GM18505 (cell line): Measurements from ENCODE around the gene CNTN2.

Experiments
- ATAC-seq: cut with Tn5 transposase; IDR thresholded peaks from one replicate; pipeline ENCODE4 v1.9.1; 2021; ENCODE audit not compliant: unreplicated experiment
- POLR2A ChIP-seq: IDR thresholded peaks from 4 replicates; pipeline ENCODE4 v1.6.1; 2011; ENCODE audit warnings: borderline replicate concordance; ENCODE audit not compliant: insufficient read depth, insufficient read length; ENCODE audit errors: extremely low read depth

The CNTN2 gene

DNA sequence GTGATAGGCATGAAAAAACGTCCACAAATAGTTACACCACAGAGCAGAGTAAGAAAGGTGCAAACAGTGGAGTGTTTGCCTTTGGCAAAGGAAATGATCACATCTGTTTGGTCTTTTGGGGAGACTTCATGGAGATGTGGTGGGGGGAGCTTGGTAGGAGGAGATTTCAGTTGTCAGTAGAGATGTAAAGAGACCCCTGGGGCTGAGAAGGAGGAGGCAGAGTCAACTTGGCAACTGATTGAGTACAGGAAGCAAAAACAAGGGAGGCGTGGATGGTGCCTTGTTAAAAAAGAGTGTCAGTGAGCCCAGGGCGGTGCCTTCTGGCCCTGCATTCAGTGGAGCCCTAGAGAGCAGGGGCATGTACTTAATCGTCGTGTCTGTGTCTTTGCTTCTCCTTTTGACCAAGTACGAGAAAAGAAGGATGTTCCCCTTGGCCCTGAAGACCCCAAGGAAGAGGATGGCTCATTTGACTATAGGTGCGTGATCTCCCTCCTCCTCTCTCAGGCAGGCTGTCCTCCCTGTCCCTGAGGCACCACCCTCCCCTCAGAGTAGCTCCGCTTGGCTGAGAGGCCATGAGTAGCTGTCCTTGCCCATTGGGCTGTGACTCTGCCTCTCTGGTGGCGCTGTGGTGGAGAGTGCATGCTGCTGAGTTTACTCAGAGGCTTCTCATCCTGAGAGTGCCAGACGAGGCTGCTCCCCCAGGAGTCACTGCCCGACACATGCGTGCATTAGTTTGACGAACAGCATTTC lies 30.4 kb upstream of the CNTN2 start:
- no peak for TF ChIP-seq POLR2A
- no peak for ATAC-seq

GRCh38 chr1:205013683-205014367 lies 29.2 kb upstream of the CNTN2 start:
- no peak for TF ChIP-seq POLR2A
- ATAC-seq = no peak

DNA sequence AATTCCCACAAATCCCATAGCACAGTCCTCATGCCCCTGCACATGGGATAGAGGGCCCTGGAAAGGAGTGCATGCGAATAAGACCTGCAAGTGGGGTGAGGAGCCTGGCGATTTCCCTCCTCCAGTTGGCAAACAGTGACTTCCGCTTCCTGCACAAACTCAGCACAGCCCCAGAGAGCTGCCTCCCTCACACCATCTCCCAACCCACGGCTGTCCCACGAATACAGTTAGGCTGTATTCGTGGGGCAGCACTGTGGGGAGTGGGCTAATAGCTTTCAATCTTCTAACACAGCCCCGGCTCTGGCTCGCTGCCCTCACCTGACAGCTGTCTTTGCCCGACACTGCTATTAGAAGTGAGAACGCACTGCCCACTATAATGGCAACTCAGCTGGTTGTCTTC lies 28.2 kb upstream of the CNTN2 start:
- ATAC-seq = no peak
- TF ChIP-seq POLR2A = no peak

GRCh38 chr1:205015241-205015640 lies 27.8 kb upstream of the CNTN2 start:
- TF ChIP-seq POLR2A = no peak

DNA sequence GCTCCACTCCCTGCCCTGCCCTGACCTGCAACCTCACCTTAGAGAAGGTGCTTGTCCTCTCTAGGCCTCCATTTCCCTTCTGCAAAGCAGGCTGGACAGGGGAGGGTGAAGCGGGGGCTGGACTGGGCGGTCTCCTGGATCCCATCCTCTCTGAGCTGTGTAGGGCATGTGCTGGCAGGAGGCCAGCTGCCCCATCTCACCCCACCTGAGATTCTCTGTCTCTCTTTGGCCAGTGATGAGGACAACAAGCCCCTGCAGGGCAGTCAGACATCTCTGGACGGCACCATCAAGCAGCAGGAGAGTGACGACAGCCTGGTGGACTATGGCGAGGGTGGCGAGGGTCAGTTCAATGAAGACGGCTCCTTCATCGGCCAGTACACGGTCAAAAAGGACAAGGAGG lies 26.9 kb upstream of the CNTN2 start:
- no peak for ATAC-seq
- no peak for TF ChIP-seq POLR2A

More at GRCh38 chr1:205015241-205015640, 27.8 kb upstream of the CNTN2 start:
- no peak for ATAC-seq

DNA sequence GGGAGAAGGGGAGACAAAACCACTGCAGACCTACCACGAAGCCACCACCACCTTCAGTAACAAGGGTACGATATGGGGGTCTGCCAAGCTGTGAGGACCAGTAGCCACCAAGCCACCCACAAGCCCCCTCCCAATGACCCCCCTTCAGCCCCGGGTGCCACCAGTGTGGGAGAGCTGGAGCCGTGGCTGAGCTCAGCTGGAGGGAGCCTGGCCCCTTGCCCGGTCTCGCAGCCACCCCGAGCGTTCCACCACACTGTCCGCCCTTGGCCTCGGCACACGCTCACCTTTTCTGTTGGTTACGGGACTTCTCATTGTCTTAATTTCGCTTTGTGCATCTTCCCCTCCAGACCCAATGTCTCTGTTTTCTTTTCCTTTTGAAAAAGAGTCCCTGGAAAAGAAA lies 26.4 kb upstream of the CNTN2 start:
- ATAC-seq = no peak
- no peak for TF ChIP-seq POLR2A

DNA sequence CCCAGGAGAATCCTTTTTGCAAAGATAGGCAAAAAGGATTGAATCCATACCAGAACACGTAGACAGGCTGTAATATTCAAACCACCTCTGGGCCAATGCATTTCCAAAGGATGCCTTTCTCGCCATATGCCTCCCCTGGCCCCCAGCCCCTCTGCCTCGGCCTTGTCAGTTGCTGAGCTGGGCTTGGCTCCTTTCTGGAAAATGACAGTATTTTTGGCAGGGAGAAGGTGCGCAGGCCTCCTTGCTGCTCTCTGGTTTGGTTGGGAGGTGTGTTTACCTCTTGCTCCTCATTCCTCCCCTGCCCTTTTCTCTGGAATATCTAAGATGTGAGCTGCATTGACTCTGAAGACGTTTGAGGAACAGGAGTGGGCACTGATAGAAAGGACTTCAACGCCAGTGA lies 26.0 kb upstream of the CNTN2 start:
- no peak for TF ChIP-seq POLR2A

GRCh38 chr1:205017766-205018165 lies 25.2 kb upstream of the CNTN2 start:
- no peak for TF ChIP-seq POLR2A
- ATAC-seq = no peak

More for the DNA sequence above, 26.0 kb upstream of the CNTN2 start:
- ATAC-seq = no peak

DNA sequence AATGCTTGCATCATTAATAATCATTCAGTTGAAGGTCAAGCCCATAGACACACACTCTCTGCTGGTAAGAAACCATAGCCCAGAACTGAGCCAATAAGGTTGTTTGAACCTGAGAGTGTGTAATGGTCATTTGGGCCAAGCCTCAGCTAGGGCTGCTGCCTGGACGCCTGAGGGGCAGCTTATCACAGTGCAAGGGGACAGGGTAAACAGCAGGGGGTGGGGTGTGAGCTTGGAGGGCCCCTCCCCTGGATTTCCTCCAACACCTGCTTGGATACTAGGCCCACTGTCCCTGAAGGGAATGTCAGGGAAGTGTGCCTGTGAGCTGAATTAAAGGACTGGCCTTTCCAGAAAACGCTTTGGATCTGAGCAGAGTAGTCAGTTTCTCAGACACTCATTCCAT lies 24.6 kb upstream of the CNTN2 start:
- ATAC-seq = no peak
- no peak for TF ChIP-seq POLR2A

- ATAC-seq = no peak
- TF ChIP-seq POLR2A = no peak
Measured at GRCh38 chr1:205020466-205020865, 22.5 kb upstream of the CNTN2 start.

DNA sequence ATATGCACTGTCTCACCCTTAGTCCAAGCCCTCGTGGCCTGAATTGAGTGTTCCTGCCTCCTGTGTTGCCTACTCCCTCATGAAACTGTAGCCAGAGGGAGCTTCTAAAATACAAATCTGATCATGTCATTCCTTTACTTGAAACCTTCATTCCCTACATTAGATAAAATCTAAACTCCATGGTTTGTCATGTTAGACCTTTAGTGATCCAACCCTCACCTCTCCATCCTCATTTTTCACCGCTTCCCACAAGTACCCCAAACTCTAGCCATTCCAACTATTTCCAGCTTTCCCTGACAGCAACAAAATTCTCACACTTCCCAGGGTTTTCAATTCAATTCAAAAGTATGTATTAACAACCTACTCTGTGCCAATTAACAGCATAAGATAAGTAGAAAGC lies 18.3 kb upstream of the CNTN2 start:
- ATAC-seq = no peak
- no peak for TF ChIP-seq POLR2A

DNA sequence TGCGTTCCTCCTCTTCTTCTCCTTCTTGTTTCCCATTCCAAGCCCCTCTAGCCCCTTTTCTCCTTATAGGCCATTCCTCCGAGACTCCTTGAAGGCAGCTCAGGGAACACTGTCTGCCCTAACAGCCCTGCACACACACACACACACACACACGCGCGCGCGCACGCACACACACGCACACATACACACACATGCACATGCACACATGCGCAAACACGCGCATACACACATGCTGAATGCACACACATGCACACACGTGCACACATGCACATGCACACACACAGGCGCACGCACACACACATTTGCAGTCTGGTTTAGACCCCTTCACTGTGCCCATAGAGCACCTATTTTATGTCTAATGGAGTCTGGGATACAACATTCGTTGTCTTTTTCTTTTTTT lies 17.8 kb upstream of the CNTN2 start:
- ATAC-seq = no peak
- no peak for TF ChIP-seq POLR2A

DNA sequence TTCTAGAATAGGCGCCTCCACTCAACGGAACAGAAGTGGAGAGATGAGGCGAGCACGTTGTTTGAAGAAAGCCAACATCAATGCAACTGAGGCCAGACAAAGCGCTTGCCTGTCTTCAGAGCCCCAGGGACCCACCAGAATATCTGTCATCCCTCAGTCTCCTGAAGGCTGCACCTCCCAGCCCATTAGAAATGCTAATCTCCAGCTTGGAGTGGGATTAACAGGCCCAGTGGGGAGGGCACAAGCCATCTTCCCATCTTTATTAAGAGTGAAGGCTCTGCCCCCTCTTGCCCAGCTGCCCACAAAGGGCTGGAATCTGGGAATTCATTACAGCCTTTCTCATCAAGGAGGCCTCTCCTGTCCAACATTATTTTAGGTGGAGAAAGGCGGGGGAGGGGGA lies 16.8 kb upstream of the CNTN2 start:
- TF ChIP-seq POLR2A = no peak
- ATAC-seq = no peak

- no peak for ATAC-seq
- no peak for TF ChIP-seq POLR2A
Measured at GRCh38 chr1:205028390-205028789, 14.6 kb upstream of the CNTN2 start.

DNA sequence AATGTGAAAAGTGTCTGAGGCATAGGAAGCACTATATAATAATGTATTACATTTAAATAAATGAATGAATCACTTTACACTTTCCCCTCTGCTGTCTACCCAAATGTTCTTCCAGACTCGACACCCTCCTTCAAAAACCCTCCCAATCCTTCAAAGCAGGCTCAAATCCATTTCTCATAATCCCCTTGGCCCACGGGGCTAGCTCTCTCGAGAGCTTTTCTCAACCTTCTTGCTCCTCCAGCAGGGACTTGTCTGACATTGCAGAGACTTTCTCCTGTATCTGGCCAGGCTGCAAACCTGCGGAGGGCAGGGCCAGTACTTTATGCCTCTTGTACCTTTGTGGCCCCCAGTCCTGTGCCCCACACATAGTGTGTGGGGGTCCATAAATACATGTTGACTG lies 14.1 kb upstream of the CNTN2 start:
- TF ChIP-seq POLR2A = no peak
- no peak for ATAC-seq

- no peak for TF ChIP-seq POLR2A
- ATAC-seq = no peak
Measured at GRCh38 chr1:205030241-205030640, 12.8 kb upstream of the CNTN2 start.
